ENCODE data around the gene SFMBT2. TPM values are rescaled to one million over a fixed set of nuclear protein-coding genes. Genes with fewer than 3 reads are reported as not detected.

Gene SFMBT2
- total and polyA plus RNA-seq, 2 of the 13 experiments (the other 11 are each of a cell fraction or from before 2014, with no cell fraction given): 0.01 to 0.02 TPM

DNA sequence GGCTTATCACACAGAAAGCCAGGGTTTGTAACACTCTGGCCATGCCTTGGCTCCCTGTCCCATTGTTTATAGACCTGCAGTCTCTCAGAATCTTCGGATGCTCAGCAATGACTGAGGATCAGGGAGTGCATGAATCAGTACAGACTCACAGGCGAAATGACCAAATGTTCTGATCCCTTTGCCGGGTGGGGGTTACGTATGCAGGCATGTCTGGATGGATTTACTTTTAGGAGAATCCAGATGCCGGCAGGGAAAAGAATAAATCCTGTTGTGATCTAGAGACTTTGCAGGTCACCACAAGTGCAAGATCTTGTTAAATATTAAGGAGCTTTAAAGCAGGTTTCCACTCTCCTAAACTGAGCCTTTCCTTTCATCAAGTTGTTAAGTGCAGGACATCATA, 149.5 kb downstream of the SFMBT2 start:
- Histone ChIP-seq H2AFZ (ENCODE audit: low read length) (no peak overlapping the region), H3K4me2 (ENCODE audit: low read depth, low read length) (no peak overlapping the region), H3K9me3 (ENCODE audit: low read length) (no peaks in the 10 kb centered on the region), H3K27ac (ENCODE audit: extremely low read length, insufficient read depth, low read length) (no peak overlapping the region), H3K9ac (ENCODE audit: insufficient read depth, low read depth, low read length) (no peak overlapping the region), H4K20me1 (ENCODE audit: insufficient read depth, low read length) (no peaks in the 10 kb centered on the region), H3K4me1 (ENCODE audit: insufficient read depth, low read length) (no peaks in the 10 kb centered on the region), H3K27me3 (ENCODE audit: control insufficient read depth in 1 of 2, insufficient read depth in 2 of 2, low read length in 2 of 2) (peaks cover 0 to 3% of the 10 kb centered on the region in 2 experiments; a peak in 2 of 5 replicates), H3K36me3 (replicated peaks in 1 of 2; ENCODE audit: control insufficient read depth in 1 of 2, insufficient read depth in 2 of 2, low read length in 2 of 2) (no peaks in the 10 kb centered on the region), H3K4me3 (replicated peaks in 1 of 3; ENCODE audit: insufficient read depth in 1 of 3, low read depth in 2 of 3, low read length in 3 of 3) (no peak overlapping the region), H3K79me2 (ENCODE audit: insufficient read depth, low read length) (no peaks in the 10 kb centered on the region)
- no peak for FAIRE-seq
- 64% methylated on average over 5 of the region's 5 CpGs for WGBS (ENCODE audit: low lambda C conversion rate)
- in situ Hi-C loops (cut with HindIII; ENCODE audit: extremely low pct_ligation_motif_present, low pct_unique_long_range_greater_than_20kb) (no loop called here), intact Hi-C loops (cut with micrococcal nuclease; ENCODE audit: unreplicated experiment) (no loop called here)
- CTCF ChIA-PET (ENCODE audit: low intra/inter-chr PET ratio, low total read pairs): no interaction called here
- TF ChIP-seq ZFAT (CRISPR knock-in tag; conservative IDR thresholded peaks at IDR 0.05) (no peak), PLSCR1 (CRISPR knock-in tag; IDR thresholded peaks at IDR 0.05; ENCODE audit: borderline replicate concordance) (no peak), YY1 (IDR thresholded peaks at IDR 0.05; ENCODE audit: insufficient read depth, insufficient replicate concordance, low read depth, low read length) (no peak)
- ATAC-seq: no peak
- POLR2A ChIA-PET: no interaction called here
- DNase-seq (ENCODE audit: low spot score): no peak
- no TSS peak for BruUV-seq (replicated peaks)

DNA sequence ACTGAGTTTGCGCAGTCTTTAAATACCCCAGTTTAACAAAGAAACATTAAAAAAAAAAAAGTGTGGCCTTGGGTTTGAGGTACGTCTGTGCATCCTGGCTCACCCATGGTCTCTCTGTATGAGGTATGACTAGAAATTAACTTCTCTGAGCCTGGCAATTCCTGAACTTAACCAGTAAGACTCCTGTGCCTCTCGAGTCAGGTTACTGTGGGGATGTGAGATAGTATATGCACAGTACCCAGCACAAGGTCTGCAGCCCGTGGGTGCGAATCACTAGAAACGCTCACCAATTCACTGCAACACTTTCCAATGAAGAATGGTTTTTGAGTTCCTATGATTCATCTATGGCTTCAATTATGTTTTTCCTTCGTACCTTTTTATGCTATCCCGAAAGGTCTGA, 149.9 kb downstream of the SFMBT2 start:
- 71% methylated on average over 8 of the region's 8 CpGs for whole genome bisulfite sequencing (ENCODE audit: low lambda C conversion rate)
- BruUV-seq (replicated peaks): no TSS peak
- TF ChIP-seq ZNF609 (CRISPR knock-in tag; IDR thresholded peaks at IDR 0.05; ENCODE audit: borderline replicate concordance) (no peak), ATF2 (CRISPR knock-in tag; IDR thresholded peaks at IDR 0.05) (no peak), POLR2A (IDR thresholded peaks at IDR 0.05; ENCODE audit: insufficient read depth in 1 of 2, low read depth in 2 of 2, low read length in 2 of 2) (no peak), SETDB1 (CRISPR knock-in tag; IDR thresholded peaks at IDR 0.05; ENCODE audit: borderline replicate concordance) (no peak), TRIM24 (CRISPR knock-in tag; IDR thresholded peaks at IDR 0.05) (no peak)
- TF ChIP-seq, protein P1, sequence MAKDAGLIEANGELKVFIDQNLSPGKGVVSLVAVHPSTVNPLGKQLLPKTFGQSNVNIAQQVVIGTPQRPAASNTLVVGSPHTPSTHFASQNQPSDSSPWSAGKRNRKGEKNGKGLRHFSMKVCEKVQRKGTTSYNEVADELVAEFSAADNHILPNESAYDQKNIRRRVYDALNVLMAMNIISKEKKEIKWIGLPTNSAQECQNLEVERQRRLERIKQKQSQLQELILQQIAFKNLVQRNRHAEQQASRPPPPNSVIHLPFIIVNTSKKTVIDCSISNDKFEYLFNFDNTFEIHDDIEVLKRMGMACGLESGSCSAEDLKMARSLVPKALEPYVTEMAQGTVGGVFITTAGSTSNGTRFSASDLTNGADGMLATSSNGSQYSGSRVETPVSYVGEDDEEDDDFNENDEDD (CRISPR knock-in tag; IDR thresholded peaks at IDR 0.05; ENCODE audit: borderline replicate concordance): no peak

More for the DNA sequence above, 149.9 kb downstream of the SFMBT2 start:
- Histone ChIP-seq H3K9ac (ENCODE audit: insufficient read depth, low read depth, low read length) (no peak overlapping the region), H3K4me3 (replicated peaks in 1 of 3; ENCODE audit: insufficient read depth in 1 of 3, low read depth in 2 of 3, low read length in 3 of 3) (no peak overlapping the region), H4K20me1 (ENCODE audit: insufficient read depth, low read length) (no peaks in the 10 kb centered on the region), H3K27ac (ENCODE audit: extremely low read length, insufficient read depth, low read length) (no peak overlapping the region), H3K79me2 (ENCODE audit: insufficient read depth, low read length) (no peaks in the 10 kb centered on the region), H3K36me3 (replicated peaks in 1 of 2; ENCODE audit: control insufficient read depth in 1 of 2, insufficient read depth in 2 of 2, low read length in 2 of 2) (no peaks in the 10 kb centered on the region), H3K9me3 (ENCODE audit: low read length) (no peaks in the 10 kb centered on the region), H3K4me2 (ENCODE audit: low read depth, low read length) (no peak overlapping the region), H3K27me3 (ENCODE audit: control insufficient read depth in 1 of 2, insufficient read depth in 2 of 2, low read length in 2 of 2) (peaks cover 0 to 3% of the 10 kb centered on the region in 2 experiments; a peak in 2 of 5 replicates), H3K4me1 (ENCODE audit: insufficient read depth, low read length) (no peaks in the 10 kb centered on the region), H2AFZ (ENCODE audit: low read length) (no peak overlapping the region)
- no peak for FAIRE-seq
- DNase-seq (ENCODE audit: low spot score): no peak
- CTCF ChIA-PET (ENCODE audit: low intra/inter-chr PET ratio, low total read pairs): no interaction called here
- intact Hi-C loops (cut with micrococcal nuclease; ENCODE audit: unreplicated experiment): loop anchor here (1.0 kb wide), 1 partner anchor 156 kb away; no protein-coding TSS in a partner anchor
- in situ Hi-C loops (cut with HindIII; ENCODE audit: extremely low pct_ligation_motif_present, low pct_unique_long_range_greater_than_20kb): no loop called here
- POLR2A ChIA-PET: no interaction called here
- ATAC-seq: no peak

Measured in HepG2 (cell line).